ENCODE results near the gene IRF1.

DNA sequence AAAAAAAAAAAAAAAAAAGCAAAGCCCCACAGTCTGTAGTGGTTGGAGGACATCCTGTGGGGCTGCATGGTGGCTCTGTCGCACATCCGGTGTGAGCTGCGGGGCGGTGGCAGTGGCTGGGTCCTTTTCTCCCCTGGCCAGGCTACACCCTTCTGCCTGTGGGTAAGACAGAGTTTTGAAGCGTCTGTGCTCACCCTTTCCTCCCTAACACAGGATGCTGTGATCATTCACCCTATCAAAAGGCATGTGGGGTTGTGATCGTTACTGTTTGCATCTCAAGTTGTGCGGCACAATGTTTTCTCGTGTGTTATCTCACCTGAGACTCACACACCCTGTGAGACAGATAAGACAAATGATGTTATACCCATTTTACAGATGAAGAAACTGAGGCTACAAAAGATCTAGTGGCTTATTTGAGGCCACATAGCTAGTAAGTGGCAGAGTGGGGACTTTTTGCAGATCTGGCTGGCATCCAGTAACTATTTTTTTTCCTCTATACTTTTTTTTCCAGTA, 17.5 kb downstream of the IRF1 start:
- TF ChIP-seq CTCF (IDR thresholded peaks at IDR 0.05) (no peak), EP300 (IDR thresholded peaks at IDR 0.05) (no peak), POLR2A (IDR thresholded peaks at IDR 0.05) (no peak), POLR2AphosphoS5 (IDR thresholded peaks at IDR 0.05) (no peak)
